ENCODE results near the gene ATF6.

DNA sequence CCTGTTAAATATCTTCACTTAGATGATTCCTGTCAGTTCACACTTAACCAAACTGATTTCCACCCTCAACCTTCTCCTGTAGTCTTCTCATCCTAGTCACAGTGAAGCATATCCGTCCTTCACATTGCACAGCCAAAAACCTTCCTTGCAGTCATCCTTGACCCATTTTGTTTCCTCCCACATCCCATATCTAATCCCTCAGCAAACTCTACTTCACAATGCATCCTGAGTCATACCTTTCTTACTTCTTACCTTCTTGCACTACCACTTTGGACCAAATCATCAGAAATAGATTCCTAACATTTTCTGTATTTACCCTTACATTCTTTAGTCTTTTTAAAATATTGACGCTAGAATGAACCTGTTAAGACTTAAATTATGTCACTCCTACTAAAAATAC is 170.7 kb downstream of the ATF6 start:
- TF ChIP-seq CTCF (IDR thresholded peaks at IDR 0.05), result no peak
- TF ChIP-seq EP300 (IDR thresholded peaks at IDR 0.05), result no peak
